ENCODE measurements around the gene TMPRSS13. TPM values are rescaled to one million over a fixed set of nuclear protein-coding genes. Genes with fewer than 3 reads are reported as not detected.
"Not testable (repeated sequence)": the region's sequence is repeated elsewhere in the genome, so short reads cannot be mapped to it uniquely, and the experiment has no call there.

Gene TMPRSS13
- total RNA-seq, 1 donor from 2014 or later: not detected

DNA sequence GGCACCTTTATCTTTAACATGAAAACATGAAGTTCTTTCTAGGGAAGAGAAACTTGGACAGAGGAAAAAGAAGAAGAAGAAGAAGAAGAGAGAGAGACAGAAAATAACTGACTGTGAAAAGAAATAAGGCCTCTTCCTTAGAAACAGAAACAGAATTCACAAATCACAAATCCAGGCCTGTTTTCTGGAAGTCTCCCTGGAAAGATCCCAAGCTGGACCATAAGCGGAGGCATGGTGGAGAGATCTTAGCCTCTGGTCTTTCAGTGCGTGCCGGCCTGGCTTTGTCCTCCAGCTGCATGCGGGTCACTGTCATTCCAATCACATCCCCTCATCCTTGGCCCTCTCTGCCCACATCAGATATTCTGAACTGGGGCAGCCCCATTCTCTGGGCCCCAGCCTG, 59.6 kb downstream of the TMPRSS13 start:
- Histone ChIP-seq H3K4me1 (ENCODE audit: control insufficient read depth in 3 of 3, insufficient read depth in 3 of 3, low read length in 3 of 3) (peaks cover 11 to 33% (median 17%) of the 10 kb centered on the region in 3 donors), H3K36me3 (ENCODE audit: control insufficient read depth in 3 of 3, insufficient read depth in 3 of 3, low read length in 3 of 3) (no peaks in the 10 kb centered on the region), H3K9ac (ENCODE audit: low read depth in 1 of 3, low read length in 3 of 3) (no peak overlapping the region), H3K4me3 (ENCODE audit: low read length in 3 of 3) (no peak overlapping the region), H3K9me3 (ENCODE audit: control insufficient read depth in 3 of 3, low read length in 3 of 3) (no peaks in the 10 kb centered on the region), H3K27me3 (ENCODE audit: control insufficient read depth in 3 of 3, insufficient read depth in 3 of 3, low read length in 3 of 3) (peaks cover 15 to 31% (median 21%) of the 10 kb centered on the region in 3 donors), H3K27ac (ENCODE audit: low read depth, low read length) (no peak overlapping the region)

DNA sequence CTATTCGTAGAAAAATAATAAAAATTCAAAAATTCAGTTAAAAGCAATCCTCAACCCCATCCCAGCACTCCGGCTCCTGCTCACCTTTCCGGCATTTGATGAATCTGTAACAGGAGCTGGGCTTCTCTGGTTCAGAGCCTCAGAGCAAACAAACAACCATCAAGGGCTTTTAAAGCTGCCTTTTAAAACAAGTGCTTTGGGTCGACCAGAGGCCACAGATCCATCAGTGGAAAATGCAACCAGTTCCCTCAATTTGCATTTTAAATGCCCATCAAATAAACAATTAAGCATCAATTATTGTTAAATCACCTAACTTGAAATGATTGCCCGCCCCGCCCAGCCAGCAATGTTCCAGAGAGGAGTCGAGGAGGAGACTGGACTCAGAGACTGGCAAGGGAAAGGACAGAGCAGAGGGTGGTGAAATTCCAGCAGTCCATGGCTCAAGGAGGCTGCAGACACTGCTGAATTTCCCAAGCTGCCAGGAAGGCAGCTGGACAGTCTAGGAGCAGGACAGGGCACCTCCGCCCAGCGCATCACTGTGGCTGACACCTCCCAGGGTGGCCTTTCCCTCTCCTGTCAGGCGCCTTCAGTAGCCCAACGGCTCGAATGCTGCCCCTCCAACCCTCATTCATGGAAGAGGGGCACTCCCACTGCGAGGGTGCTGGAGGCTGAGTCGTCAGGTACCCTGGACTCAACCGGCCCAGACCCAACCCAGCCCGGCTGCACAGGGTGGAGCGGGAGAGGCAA, 60.2 kb downstream of the TMPRSS13 start:
- Histone ChIP-seq H3K4me1 (ENCODE audit: control insufficient read depth in 3 of 3, insufficient read depth in 3 of 3, low read length in 3 of 3) (peaks cover 6 to 28% (median 16%) of the 10 kb centered on the region in 3 donors), H3K27ac (ENCODE audit: low read depth, low read length) (no peak overlapping the region), H3K27me3 (ENCODE audit: control insufficient read depth in 3 of 3, insufficient read depth in 3 of 3, low read length in 3 of 3) (peaks cover 9 to 27% (median 18%) of the 10 kb centered on the region in 3 donors), H3K36me3 (ENCODE audit: control insufficient read depth in 3 of 3, insufficient read depth in 3 of 3, low read length in 3 of 3) (no peaks in the 10 kb centered on the region), H3K9me3 (ENCODE audit: control insufficient read depth in 3 of 3, low read length in 3 of 3) (no peaks in the 10 kb centered on the region), H3K9ac (ENCODE audit: low read depth in 1 of 3, low read length in 3 of 3) (no peak overlapping the region), H3K4me3 (ENCODE audit: low read length in 3 of 3) (no peak overlapping the region)

DNA sequence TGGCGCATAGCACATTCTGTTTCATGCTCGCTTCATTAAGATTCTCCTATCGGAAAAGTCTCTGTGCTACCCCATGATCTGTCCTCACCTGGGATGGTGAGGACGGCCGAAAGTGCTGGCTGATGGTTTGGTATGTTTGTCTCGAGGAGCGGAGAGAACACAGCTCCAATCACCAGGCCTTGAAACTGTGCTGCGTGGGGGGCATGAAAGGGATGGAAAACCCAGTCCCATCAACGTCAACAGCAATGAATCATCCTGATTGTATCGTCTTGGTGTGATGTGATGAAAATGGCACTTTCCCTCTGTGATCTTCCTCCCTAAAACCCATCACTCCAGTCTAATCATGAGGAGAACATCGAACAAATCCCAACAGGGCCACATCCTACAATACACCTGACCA, 61.1 kb downstream of the TMPRSS13 start:
- no peak overlapping the region for H3K4me3 ChIP-seq (ENCODE audit: low read length in 3 of 3)
- no peak overlapping the region for H3K27ac ChIP-seq (ENCODE audit: low read depth, low read length)
- H3K9me3 ChIP-seq (ENCODE audit: control insufficient read depth in 3 of 3, low read length in 3 of 3): no peaks in the 10 kb centered on the region
- peaks cover 6 to 21% (median 16%) of the 10 kb centered on the region in 3 donors for H3K4me1 ChIP-seq (ENCODE audit: control insufficient read depth in 3 of 3, insufficient read depth in 3 of 3, low read length in 3 of 3)
- H3K9ac ChIP-seq (ENCODE audit: low read depth in 1 of 3, low read length in 3 of 3): no peak overlapping the region
- H3K27me3 ChIP-seq (ENCODE audit: control insufficient read depth in 3 of 3, insufficient read depth in 3 of 3, low read length in 3 of 3): peaks cover 5 to 20% (median 14%) of the 10 kb centered on the region in 3 donors
- H3K36me3 ChIP-seq (ENCODE audit: control insufficient read depth in 3 of 3, insufficient read depth in 3 of 3, low read length in 3 of 3): no peaks in the 10 kb centered on the region

DNA sequence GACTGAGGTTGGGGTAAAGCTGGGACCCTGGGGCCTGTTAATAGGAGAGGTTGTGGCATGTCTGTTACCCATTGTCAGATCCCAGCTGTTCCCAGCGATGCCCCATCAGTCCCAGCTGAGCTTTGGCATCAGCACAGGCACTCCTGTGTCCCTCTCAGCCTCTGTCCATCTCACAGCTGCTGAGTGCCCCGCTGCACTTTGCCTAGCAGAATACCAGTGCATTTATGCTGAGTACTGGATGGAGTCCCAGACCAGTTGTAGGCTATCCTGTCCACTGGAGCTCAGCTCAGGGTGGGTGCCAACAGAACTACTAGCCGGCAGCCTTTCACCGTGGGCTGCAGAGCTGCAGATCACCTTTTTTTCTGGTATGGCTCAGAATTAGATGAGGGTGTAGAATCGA, 62.7 kb downstream of the TMPRSS13 start:
- Histone ChIP-seq H3K4me1 (ENCODE audit: control insufficient read depth in 3 of 3, insufficient read depth in 3 of 3, low read length in 3 of 3) (peaks cover 12 to 28% (median 21%) of the 10 kb centered on the region in 3 donors), H3K9ac (ENCODE audit: low read depth in 1 of 3, low read length in 3 of 3) (no peak overlapping the region), H3K27ac (ENCODE audit: low read depth, low read length) (no peak overlapping the region)

DNA sequence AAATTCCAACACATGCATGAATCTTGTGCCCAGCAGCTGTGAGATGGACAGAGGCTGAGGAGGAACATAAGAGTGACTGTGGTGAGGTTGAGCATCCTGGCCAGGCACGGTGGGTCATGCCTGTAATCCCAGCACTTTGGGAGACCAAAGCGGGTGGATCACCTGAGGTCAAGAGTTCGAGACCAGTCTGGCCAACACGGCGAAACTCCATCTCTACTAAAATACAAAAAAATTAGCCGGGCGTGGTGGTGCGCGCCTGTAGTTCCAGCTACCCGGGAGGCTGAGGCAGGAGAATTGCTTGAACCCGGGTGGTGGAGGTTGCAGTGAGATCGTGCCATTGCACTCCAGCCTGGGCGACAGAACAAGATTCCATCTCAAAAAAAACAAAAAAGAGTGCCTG, 63.7 kb downstream of the TMPRSS13 start:
- not testable (repeated sequence) for H3K36me3 ChIP-seq (ENCODE audit: control insufficient read depth in 3 of 3, insufficient read depth in 3 of 3, low read length in 3 of 3); H3K9me3 ChIP-seq (ENCODE audit: control insufficient read depth in 3 of 3, low read length in 3 of 3); H3K9ac ChIP-seq (ENCODE audit: low read depth in 1 of 3, low read length in 3 of 3); H3K27me3 ChIP-seq (ENCODE audit: control insufficient read depth in 3 of 3, insufficient read depth in 3 of 3, low read length in 3 of 3); H3K27ac ChIP-seq (ENCODE audit: low read depth, low read length); H3K4me3 ChIP-seq (ENCODE audit: low read length in 3 of 3)
- H3K4me1 ChIP-seq (ENCODE audit: control insufficient read depth in 3 of 3, insufficient read depth in 3 of 3, low read length in 3 of 3): peaks cover 20 to 36% (median 24%) of the 10 kb centered on the region in 3 donors

More for the DNA sequence above, 62.7 kb downstream of the TMPRSS13 start:
- Histone ChIP-seq H3K9me3 (ENCODE audit: control insufficient read depth in 3 of 3, low read length in 3 of 3) (no peaks in the 10 kb centered on the region), H3K4me3 (ENCODE audit: low read length in 3 of 3) (no peak overlapping the region), H3K36me3 (ENCODE audit: control insufficient read depth in 3 of 3, insufficient read depth in 3 of 3, low read length in 3 of 3) (no peaks in the 10 kb centered on the region), H3K27me3 (ENCODE audit: control insufficient read depth in 3 of 3, insufficient read depth in 3 of 3, low read length in 3 of 3) (peaks cover 0 to 10% (median 8%) of the 10 kb centered on the region in 3 donors)

DNA sequence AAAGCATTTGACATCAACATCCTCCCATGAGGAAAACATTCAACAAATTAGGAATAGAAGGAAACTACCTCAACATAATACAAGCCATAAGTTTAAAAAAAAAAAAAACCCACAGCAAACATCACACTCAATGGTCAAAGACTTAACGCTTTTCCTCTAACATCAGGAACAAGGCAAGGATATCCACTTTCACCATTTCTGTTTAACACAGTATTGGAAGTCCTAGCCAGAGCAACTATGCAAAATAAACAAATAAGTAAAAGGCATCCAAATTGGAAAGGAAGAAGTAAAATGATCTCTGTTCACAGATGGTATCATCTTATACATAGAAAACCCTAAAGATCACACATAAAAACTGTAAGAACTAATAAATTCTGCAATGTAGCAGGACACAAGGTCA, 65.8 kb downstream of the TMPRSS13 start:
- H3K36me3 ChIP-seq (ENCODE audit: control insufficient read depth in 3 of 3, insufficient read depth in 3 of 3, low read length in 3 of 3): no peaks in the 10 kb centered on the region
- H3K9ac ChIP-seq (ENCODE audit: low read depth in 1 of 3, low read length in 3 of 3): no peak overlapping the region
- H3K9me3 ChIP-seq (ENCODE audit: control insufficient read depth in 3 of 3, low read length in 3 of 3): no peaks in the 10 kb centered on the region
- no peak overlapping the region for H3K4me3 ChIP-seq (ENCODE audit: low read length in 3 of 3)
- peaks cover 17 to 30% (median 20%) of the 10 kb centered on the region in 3 donors for H3K4me1 ChIP-seq (ENCODE audit: control insufficient read depth in 3 of 3, insufficient read depth in 3 of 3, low read length in 3 of 3)
- H3K27ac ChIP-seq (ENCODE audit: low read depth, low read length): no peak overlapping the region
- peaks cover 4 to 7% (median 6%) of the 10 kb centered on the region in 3 donors for H3K27me3 ChIP-seq (ENCODE audit: control insufficient read depth in 3 of 3, insufficient read depth in 3 of 3, low read length in 3 of 3)

DNA sequence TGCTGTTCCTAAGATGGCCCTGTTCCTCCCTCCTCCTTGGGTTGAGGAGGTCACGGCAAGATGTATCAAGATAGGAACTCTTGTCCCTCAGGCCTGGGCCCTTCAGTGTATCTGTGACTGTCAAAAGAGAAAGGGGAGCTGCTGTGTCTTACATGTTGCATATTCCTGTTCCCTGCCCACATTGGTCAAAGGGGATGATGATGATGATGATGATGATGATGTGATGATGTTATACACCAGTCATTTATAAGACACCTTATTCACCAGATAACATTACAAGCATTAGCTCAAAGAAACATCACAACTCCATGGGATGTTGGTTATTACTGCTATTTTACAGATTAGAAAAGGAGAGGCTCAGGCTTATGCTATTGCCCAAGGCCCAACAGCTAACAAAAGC, 66.4 kb downstream of the TMPRSS13 start:
- Histone ChIP-seq H3K4me1 (ENCODE audit: control insufficient read depth in 3 of 3, insufficient read depth in 3 of 3, low read length in 3 of 3) (peaks cover 20 to 34% (median 21%) of the 10 kb centered on the region in 3 donors), H3K36me3 (ENCODE audit: control insufficient read depth in 3 of 3, insufficient read depth in 3 of 3, low read length in 3 of 3) (no peaks in the 10 kb centered on the region), H3K27ac (ENCODE audit: low read depth, low read length) (no peak overlapping the region), H3K9me3 (ENCODE audit: control insufficient read depth in 3 of 3, low read length in 3 of 3) (no peaks in the 10 kb centered on the region), H3K27me3 (ENCODE audit: control insufficient read depth in 3 of 3, insufficient read depth in 3 of 3, low read length in 3 of 3) (peaks cover 0 to 7% (median 4%) of the 10 kb centered on the region in 3 donors), H3K4me3 (ENCODE audit: low read length in 3 of 3) (no peak overlapping the region), H3K9ac (ENCODE audit: low read depth in 1 of 3, low read length in 3 of 3) (no peak overlapping the region)

DNA sequence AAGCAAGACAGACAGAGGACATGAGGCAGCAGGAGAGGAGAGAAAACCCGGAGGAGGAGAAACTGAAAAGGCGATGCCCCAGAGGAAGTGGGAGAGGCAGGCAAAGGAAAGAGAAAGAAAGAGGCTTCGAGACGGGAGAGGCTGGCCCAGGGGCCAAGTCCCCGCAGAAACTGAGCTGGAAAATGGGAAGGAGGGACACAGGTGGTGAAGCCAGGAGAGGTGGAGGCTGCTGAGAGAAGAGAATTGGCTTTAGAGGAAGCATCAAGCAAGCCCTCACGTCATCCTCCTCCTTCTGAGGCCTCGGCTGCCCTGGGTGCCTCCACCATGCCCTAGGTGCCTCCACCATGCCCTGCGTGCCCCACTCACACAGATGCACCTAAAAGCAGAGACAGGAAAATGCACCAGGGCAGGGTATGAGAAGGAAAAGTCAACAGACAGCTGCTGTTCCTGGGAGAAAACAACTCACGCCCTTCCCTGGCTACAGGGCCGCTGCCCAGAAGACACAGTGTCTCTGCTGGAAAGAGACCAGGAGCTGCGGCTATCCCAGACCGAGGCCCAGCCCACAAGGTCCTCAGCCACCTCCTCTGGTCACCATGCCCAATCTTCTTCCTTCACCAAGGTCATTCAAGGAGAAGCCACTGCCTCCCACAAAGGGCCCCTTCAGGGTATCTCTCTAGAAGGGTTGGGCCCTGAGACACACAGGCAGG, 67.0 kb downstream of the TMPRSS13 start:
- Histone ChIP-seq H3K4me1 (ENCODE audit: control insufficient read depth in 3 of 3, insufficient read depth in 3 of 3, low read length in 3 of 3) (peaks cover 20 to 36% (median 21%) of the 10 kb centered on the region in 3 donors), H3K4me3 (ENCODE audit: low read length in 3 of 3) (peak overlapping the region in 2 of 3 donors; percentile 22 to 45), H3K36me3 (ENCODE audit: control insufficient read depth in 3 of 3, insufficient read depth in 3 of 3, low read length in 3 of 3) (no peaks in the 10 kb centered on the region), H3K9ac (ENCODE audit: low read depth in 1 of 3, low read length in 3 of 3) (peak overlapping the region in 1 of 3 donors; percentile 33), H3K9me3 (ENCODE audit: control insufficient read depth in 3 of 3, low read length in 3 of 3) (no peaks in the 10 kb centered on the region), H3K27me3 (ENCODE audit: control insufficient read depth in 3 of 3, insufficient read depth in 3 of 3, low read length in 3 of 3) (peaks cover 0 to 5% (median 4%) of the 10 kb centered on the region in 3 donors), H3K27ac (ENCODE audit: low read depth, low read length) (peak overlapping the region; percentile 50)

DNA sequence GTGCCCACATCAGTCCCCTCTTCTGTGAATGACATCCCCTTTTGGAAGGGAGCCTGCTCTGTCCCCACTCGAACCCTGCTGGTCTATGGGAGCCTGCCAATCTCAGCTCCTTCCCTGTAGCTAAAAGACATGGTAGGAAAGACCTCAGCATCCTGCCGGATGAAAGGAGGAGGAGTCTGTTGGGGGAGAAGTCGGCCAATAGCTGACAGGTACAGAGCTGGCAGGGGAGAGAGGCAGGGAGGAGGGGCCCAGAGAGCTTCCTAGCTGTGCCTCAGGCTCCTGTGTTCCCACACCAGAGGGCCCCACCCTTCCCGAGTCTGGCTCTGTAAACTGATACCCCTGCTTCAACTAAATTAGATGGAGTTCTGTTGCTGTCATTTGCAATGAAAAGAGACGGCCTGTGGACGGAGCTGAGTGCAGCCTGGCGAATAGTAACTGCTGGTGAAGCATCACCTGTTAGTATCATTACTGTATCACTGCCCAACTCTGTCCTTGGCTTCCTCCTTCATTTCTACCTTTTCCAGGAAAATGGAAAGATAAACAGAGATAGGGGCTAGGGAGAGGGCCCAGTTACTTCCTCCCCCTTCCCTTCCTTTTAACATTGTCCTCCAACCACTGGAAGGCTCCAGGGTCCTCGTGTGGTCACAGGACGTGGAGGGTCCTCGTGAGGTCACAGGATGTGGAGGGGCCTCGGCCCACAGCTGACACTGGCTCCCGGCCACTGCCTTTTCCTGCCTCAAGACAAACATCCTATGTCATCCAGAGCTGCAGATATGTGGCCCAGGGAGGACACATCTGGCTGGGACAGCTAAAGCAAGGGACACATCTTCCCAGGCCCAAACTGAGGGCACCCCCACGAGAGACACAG, 67.8 kb downstream of the TMPRSS13 start:
- no peaks in the 10 kb centered on the region for H3K9me3 ChIP-seq (ENCODE audit: control insufficient read depth in 3 of 3, low read length in 3 of 3)
- H3K4me3 ChIP-seq (ENCODE audit: low read length in 3 of 3): peak overlapping the region in 1 of 3 donors; percentile 22
- H3K9ac ChIP-seq (ENCODE audit: low read depth in 1 of 3, low read length in 3 of 3): peak overlapping the region in 1 of 3 donors; percentile 33
- H3K27ac ChIP-seq (ENCODE audit: low read depth, low read length): peak overlapping the region; percentile 50
- peaks cover 0 to 4% (median 3%) of the 10 kb centered on the region in 3 donors for H3K27me3 ChIP-seq (ENCODE audit: control insufficient read depth in 3 of 3, insufficient read depth in 3 of 3, low read length in 3 of 3)
- H3K36me3 ChIP-seq (ENCODE audit: control insufficient read depth in 3 of 3, insufficient read depth in 3 of 3, low read length in 3 of 3): no peaks in the 10 kb centered on the region
- H3K4me1 ChIP-seq (ENCODE audit: control insufficient read depth in 3 of 3, insufficient read depth in 3 of 3, low read length in 3 of 3): peaks cover 20 to 36% (median 21%) of the 10 kb centered on the region in 3 donors

Measured in skeletal muscle tissue (tissue), 4 donors.